GM18861 (cell line): ENCODE data around the gene NF2.
"Not testable (repeated sequence)": the region's sequence is repeated elsewhere in the genome, so short reads cannot be mapped to it uniquely, and the experiment has no call there.

Experiments
- ATAC-seq: cut with Tn5 transposase; IDR thresholded peaks from one replicate; pipeline ENCODE4 v1.9.1; 2021; ENCODE audit not compliant: unreplicated experiment

The NF2 gene

GRCh38 chr22:29594447-29594846 lies 9.0 kb upstream of the NF2 start:
- ATAC-seq: not testable (repeated sequence)

GRCh38 chr22:29596408-29596807 lies 7.0 kb upstream of the NF2 start:
- no peak for ATAC-seq

GRCh38 chr22:29597871-29598683 lies 5.4 kb upstream of the NF2 start:
- ATAC-seq: not testable (repeated sequence)

GRCh38 chr22:29598684-29599020 lies 4.8 kb upstream of the NF2 start:
- ATAC-seq: no peak

- ATAC-seq: no peak
These were observed 585 bp downstream of the NF2 start for GRCh38 chr22:29604076-29604360.

- no peak for ATAC-seq
These were observed 2.1 kb downstream of the NF2 start for GRCh38 chr22:29605527-29605850.

GRCh38 chr22:29606320-29606719 lies 2.9 kb downstream of the NF2 start:
- ATAC-seq: no peak

- ATAC-seq: no peak
These were observed 4.0 kb downstream of the NF2 start for GRCh38 chr22:29607426-29607825.

GRCh38 chr22:29609139-29609538 lies 5.7 kb downstream of the NF2 start:
- ATAC-seq: no peak

GRCh38 chr22:29610780-29611179 lies 7.3 kb downstream of the NF2 start:
- no peak for ATAC-seq

- no peak for ATAC-seq
These were observed 12.4 kb downstream of the NF2 start for GRCh38 chr22:29615705-29616327.

GRCh38 chr22:29617922-29618629 lies 14.6 kb downstream of the NF2 start:
- ATAC-seq: no peak

GRCh38 chr22:29621761-29622526 lies 18.5 kb downstream of the NF2 start:
- no peak for ATAC-seq

- ATAC-seq: no peak
These were observed 19.6 kb downstream of the NF2 start for GRCh38 chr22:29623059-29623458.

GRCh38 chr22:29623553-29624169 lies 20.2 kb downstream of the NF2 start:
- no peak for ATAC-seq

- ATAC-seq: no peak
These were observed 21.8 kb downstream of the NF2 start for GRCh38 chr22:29625090-29625825.

GRCh38 chr22:29626497-29627195 lies 23.2 kb downstream of the NF2 start:
- no peak for ATAC-seq

GRCh38 chr22:29627196-29627535 lies 23.7 kb downstream of the NF2 start:
- no peak for ATAC-seq

- ATAC-seq: no peak
These were observed 25.8 kb downstream of the NF2 start for GRCh38 chr22:29628996-29629902.
